HEK293 (cell line): ENCODE results near the gene KIF13A.

ENCODE experiments used
- CTCF ChIA-PET: fragments of 350-600 bp; formaldehyde crosslinking; extraction: SDS; loops from one replicate; lab custom pipeline; 2021; ENCODE audit warnings: antibody characterized with exemption; lab: Yijun Ruan, JAX
- POLR2A ChIA-PET: fragments of 300-600 bp; formaldehyde crosslinking; extraction: SDS; loops from one replicate; lab custom pipeline; 2020; ENCODE audit warnings: antibody characterized with exemption, inconsistent platforms; lab: Yijun Ruan, JAX
- H3K27ac ChIP-seq: fragments of 200-500 bp; sonication (Bioruptor generic); 2 replicates; pipeline ENCODE4 v1.5.1; 2014; ENCODE audit warnings: low read depth, low read length, control low read depth, inconsistent platforms; ENCODE audit errors: extremely low read depth
- H3K36me3 ChIP-seq, 2 experiments: fragments of 200-500 bp in 1 of 2; sonication (Bioruptor generic) in 1 of 2; 1 replicate in 1 of 2; 2 replicates in 1 of 2; pipeline ENCODE4 v1.5.1; 2014 to 2017; ENCODE audit warnings: inconsistent platforms in 2 of 2, low read length in 2 of 2; ENCODE audit not compliant: control insufficient read depth in 2 of 2, insufficient read depth in 1 of 2
- H3K4me1 ChIP-seq: fragments of 200-500 bp; sonication (Bioruptor generic); 2 replicates; pipeline ENCODE4 v1.5.1; 2014; ENCODE audit warnings: mild to moderate bottlenecking, low read length, inconsistent platforms; ENCODE audit not compliant: control insufficient read depth, insufficient read depth
- H3K4me3 ChIP-seq: 2 replicates; pipeline ENCODE4 v1.5.1; 2011; ENCODE audit warnings: low read depth, mild to moderate bottlenecking, control low read depth, low read length, moderate library complexity
- H3K9me3 ChIP-seq: fragments of 200-500 bp; sonication (Bioruptor generic); 2 replicates; pipeline ENCODE4 v1.5.1; 2014; ENCODE audit warnings: low read depth, low read length, inconsistent platforms; ENCODE audit not compliant: control insufficient read depth, insufficient read depth
- MEIS1 ChIP-seq: sonication (generic); formaldehyde crosslinking; IDR thresholded peaks from 2 replicates; pipeline ENCODE4 v1.8.1; 2022; ENCODE audit warnings: missing genetic modification reagents, mild to moderate bottlenecking, borderline replicate concordance
- SETDB1 ChIP-seq: IDR thresholded peaks from one replicate; pipeline ENCODE4 v1.6.1; 2017; ENCODE audit warnings: mild to moderate bottlenecking, low read length, moderate library complexity, mixed read lengths; ENCODE audit not compliant: insufficient read length
- TCF7L2 ChIP-seq: IDR thresholded peaks from 2 replicates; pipeline ENCODE4 v1.6.1; 2011; ENCODE audit warnings: low read depth, mild to moderate bottlenecking, inconsistent platforms, low read length, moderate library complexity, borderline replicate concordance
- ZNF132 ChIP-seq: fragments of 450-650 bp; formaldehyde crosslinking; IDR thresholded peaks from 2 replicates; pipeline ENCODE4 v1.5.1; 2017; ENCODE audit warnings: missing biosample characterization, missing genetic modification characterization, borderline replicate concordance
- ZNF148 ChIP-seq: fragments of 450-650 bp; formaldehyde crosslinking; IDR thresholded peaks from 2 replicates; pipeline ENCODE4 v1.5.0; 2017; ENCODE audit warnings: missing biosample characterization, missing genetic modification characterization, borderline replicate concordance
- ZNF223 ChIP-seq: fragments of 450-650 bp; formaldehyde crosslinking; IDR thresholded peaks from 2 replicates; pipeline ENCODE4 v1.5.1; 2016; ENCODE audit warnings: missing biosample characterization, missing genetic modification characterization
- ZNF280C ChIP-seq: fragments of 450-650 bp; formaldehyde crosslinking; IDR thresholded peaks from 2 replicates; pipeline ENCODE4 v1.5.1; 2016; ENCODE audit warnings: missing biosample characterization, missing genetic modification characterization
- ZNF302 ChIP-seq: fragments of 450-650 bp; formaldehyde crosslinking; IDR thresholded peaks from 2 replicates; pipeline ENCODE4 v1.5.1; 2016; ENCODE audit warnings: missing biosample characterization, missing genetic modification characterization, low read depth
- ZNF37A ChIP-seq: fragments of 450-650 bp; IDR thresholded peaks from 2 replicates; pipeline ENCODE4 v1.5.1; 2018; ENCODE audit warnings: missing biosample characterization, missing genetic modification characterization
- ZNF394 ChIP-seq: fragments of 450-650 bp; formaldehyde crosslinking; IDR thresholded peaks from 2 replicates; pipeline ENCODE4 v1.5.1; 2016; ENCODE audit warnings: missing biosample characterization, missing genetic modification characterization, mild to moderate bottlenecking, moderate library complexity, borderline replicate concordance
- ZNF48 ChIP-seq: fragments of 450-650 bp; formaldehyde crosslinking; IDR thresholded peaks from 2 replicates; pipeline ENCODE4 v1.5.1; 2016; ENCODE audit warnings: missing biosample characterization, missing genetic modification characterization
- ZNF549 ChIP-seq: fragments of 450-650 bp; IDR thresholded peaks from 2 replicates; pipeline ENCODE4 v1.5.1; 2018; ENCODE audit warnings: missing biosample characterization, missing genetic modification characterization, mild to moderate bottlenecking, inconsistent platforms, moderate library complexity
- ZNF555 ChIP-seq: fragments of 450-650 bp; formaldehyde crosslinking; conservative IDR thresholded peaks from 2 replicates; pipeline ENCODE4 v1.5.1; 2017; ENCODE audit warnings: missing biosample characterization, mild to moderate bottlenecking, missing genetic modification characterization, inconsistent platforms
- ZNF558 ChIP-seq: fragments of 450-650 bp; formaldehyde crosslinking; IDR thresholded peaks from 2 replicates; pipeline ENCODE4 v1.5.1; 2016; ENCODE audit warnings: missing biosample characterization, missing genetic modification characterization
- ZNF768 ChIP-seq: fragments of 450-650 bp; formaldehyde crosslinking; IDR thresholded peaks from 2 replicates; pipeline ENCODE4 v1.5.1; 2018; ENCODE audit warnings: missing biosample characterization, mild to moderate bottlenecking, missing genetic modification characterization
- ZNF843 ChIP-seq: fragments of 450-650 bp; formaldehyde crosslinking; IDR thresholded peaks from 2 replicates; pipeline ENCODE4 v1.5.1; 2016; ENCODE audit warnings: missing biosample characterization, missing genetic modification characterization
- ZSCAN4 ChIP-seq: fragments of 450-650 bp; formaldehyde crosslinking; IDR thresholded peaks from 2 replicates; pipeline ENCODE4 v1.5.1; 2017; ENCODE audit warnings: missing biosample characterization, missing genetic modification characterization
- TF ChIP-seq, protein P1 (sequence below): fragments of 450-650 bp; formaldehyde crosslinking; IDR thresholded peaks from 2 replicates; pipeline ENCODE4 v1.5.1; 2016; ENCODE audit warnings: missing biosample characterization, missing genetic modification characterization
- TF ChIP-seq, protein P2 (sequence below): fragments of 450-650 bp; formaldehyde crosslinking; IDR thresholded peaks from 2 replicates; pipeline ENCODE4 v1.5.1; 2016; ENCODE audit warnings: missing biosample characterization, missing genetic modification characterization

KIF13A gene

DNA sequence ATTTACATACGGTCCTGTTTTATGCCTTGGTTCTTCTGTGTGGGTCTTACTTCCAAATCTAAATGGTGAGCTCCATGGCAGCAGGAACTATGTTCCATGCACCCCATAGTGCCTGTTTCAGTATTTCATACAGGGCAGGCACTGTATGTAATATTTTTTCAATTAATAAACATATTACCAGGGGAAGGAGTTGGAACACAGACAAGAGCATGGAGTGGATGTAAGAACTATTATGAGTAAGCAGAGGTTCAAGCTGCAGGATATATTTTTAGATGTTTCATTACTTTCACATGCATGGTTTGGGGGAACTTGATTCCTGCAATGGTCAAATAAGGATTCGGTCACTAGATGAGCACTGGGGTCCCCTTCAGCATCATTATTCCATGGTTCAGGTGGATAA, 108.3 kb downstream of the KIF13A start (continued):
- TF ChIP-seq ZNF302 (tag by site-specific recombination) (no peak), ZNF223 (tag by site-specific recombination) (no peak)
- TF ChIP-seq, protein P1, sequence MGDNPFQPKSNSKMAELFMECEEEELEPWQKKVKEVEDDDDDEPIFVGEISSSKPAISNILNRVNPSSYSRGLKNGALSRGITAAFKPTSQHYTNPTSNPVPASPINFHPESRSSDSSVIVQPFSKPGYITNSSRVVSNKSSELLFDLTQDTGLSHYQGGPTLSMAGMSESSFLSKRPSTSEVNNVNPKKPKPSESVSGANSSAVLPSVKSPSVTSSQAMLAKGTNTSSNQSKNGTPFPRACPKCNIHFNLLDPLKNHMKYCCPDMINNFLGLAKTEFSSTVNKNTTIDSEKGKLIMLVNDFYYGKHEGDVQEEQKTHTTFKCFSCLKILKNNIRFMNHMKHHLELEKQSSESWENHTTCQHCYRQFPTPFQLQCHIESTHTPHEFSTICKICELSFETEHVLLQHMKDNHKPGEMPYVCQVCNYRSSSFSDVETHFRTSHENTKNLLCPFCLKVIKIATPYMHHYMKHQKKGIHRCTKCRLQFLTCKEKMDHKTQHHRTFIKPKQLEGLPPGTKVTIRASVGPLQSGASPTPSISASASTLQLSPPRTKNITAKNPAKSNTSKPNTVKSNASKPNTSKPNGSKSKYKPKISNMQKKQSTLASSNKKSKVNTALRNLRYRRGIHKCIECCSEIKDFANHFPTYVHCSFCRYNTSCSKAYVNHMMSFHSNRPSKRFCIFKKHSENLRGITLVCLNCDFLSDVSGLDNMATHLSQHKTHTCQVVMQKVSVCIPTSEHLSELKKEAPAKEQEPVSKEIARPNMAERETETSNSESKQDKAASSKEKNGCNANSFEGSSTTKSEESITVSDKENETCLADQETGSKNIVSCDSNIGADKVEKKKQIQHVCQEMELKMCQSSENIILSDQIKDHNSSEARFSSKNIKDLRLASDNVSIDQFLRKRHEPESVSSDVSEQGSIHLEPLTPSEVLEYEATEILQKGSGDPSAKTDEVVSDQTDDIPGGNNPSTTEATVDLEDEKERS (tag by site-specific recombination): no peak
- TF ChIP-seq, protein P2, sequence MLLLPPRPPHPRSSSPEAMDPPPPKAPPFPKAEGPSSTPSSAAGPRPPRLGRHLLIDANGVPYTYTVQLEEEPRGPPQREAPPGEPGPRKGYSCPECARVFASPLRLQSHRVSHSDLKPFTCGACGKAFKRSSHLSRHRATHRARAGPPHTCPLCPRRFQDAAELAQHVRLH: no peak

DNA sequence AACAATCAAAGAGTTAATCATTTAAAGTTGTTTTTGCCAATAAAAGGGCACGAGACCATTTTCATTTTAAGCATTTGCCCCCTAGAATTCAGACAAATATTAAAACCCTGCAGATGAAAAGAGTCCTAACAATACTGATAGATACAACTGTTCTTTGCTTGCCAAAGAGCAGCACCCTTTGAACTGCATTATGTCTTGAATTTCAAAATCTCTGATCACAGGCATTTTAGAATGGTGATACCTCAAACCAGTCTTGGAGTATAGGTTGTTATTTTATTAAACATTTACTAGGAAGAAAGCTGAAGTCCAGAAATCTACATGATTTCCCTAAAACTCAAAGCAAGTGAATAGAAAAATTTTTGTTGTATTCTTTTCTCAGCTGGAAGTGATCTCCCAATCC, 108.7 kb downstream of the KIF13A start:
- Histone ChIP-seq H3K4me3 (no peak overlapping the region), H3K36me3 (no peaks in the 10 kb centered on the region), H3K4me1 (no peaks in the 10 kb centered on the region), H3K27ac (no peak overlapping the region), H3K9me3 (no peaks in the 10 kb centered on the region)
- TF ChIP-seq ZNF768 (no peak), TCF7L2 (no peak), ZNF549 (tag by site-specific recombination) (no peak), ZSCAN4 (no peak), ZNF302 (tag by site-specific recombination) (no peak), ZNF394 (no peak), ZNF132 (no peak), MEIS1 (CRISPR knock-in tag) (no peak), ZNF843 (tag by site-specific recombination) (no peak), ZNF37A (tag by site-specific recombination) (no peak), ZNF555 (tag by site-specific recombination) (no peak), ZNF148 (no peak), SETDB1 (no peak), ZNF558 (tag by site-specific recombination) (no peak), ZNF280C (tag by site-specific recombination) (no peak), ZNF48 (tag by site-specific recombination) (no peak)
- POLR2A ChIA-PET: interaction anchor here (0.7 kb wide), 1 partner anchor 277 kb away, joined by 4 read pairs; no protein-coding TSS in a partner anchor
- CTCF ChIA-PET: no interaction called here
